GM23248 (cell line): ENCODE measurements around the gene MAPK8IP3. TPM values are rescaled to one million over a fixed set of nuclear protein-coding genes. Genes with fewer than 3 reads are reported as not detected.
"Not testable (repeated sequence)": the region's sequence is repeated elsewhere in the genome, so short reads cannot be mapped to it uniquely, and the experiment has no call there.

Experiments used
- DNase-seq: peaks from one replicate; pipeline ENCODE4 v3.0.0-alpha.2; 2015
- H2AFZ ChIP-seq: fragments of 200-600 bp; sonication (generic); 2 replicates; pipeline ENCODE4 v1.6.1; 2016; ENCODE audit warnings: antibody characterized with exemption
- H3F3A ChIP-seq: fragments of 200-600 bp; sonication (generic); 2 replicates; pipeline ENCODE4 v1.6.1; 2016; ENCODE audit warnings: mild to moderate bottlenecking, antibody characterized with exemption, mixed run types; ENCODE audit not compliant: insufficient read depth
- H3K27ac ChIP-seq: fragments of 200-600 bp; sonication (generic); 2 replicates; pipeline ENCODE4 v1.5.1; 2016; ENCODE audit warnings: mild to moderate bottlenecking
- H3K27me3 ChIP-seq: fragments of 200-600 bp; sonication (generic); replicated peaks from 2 replicates; pipeline ENCODE4 v1.6.1; 2016; ENCODE audit warnings: mild to moderate bottlenecking; ENCODE audit not compliant: insufficient read depth
- H3K36me3 ChIP-seq: fragments of 200-600 bp; sonication (generic); 2 replicates; pipeline ENCODE4 v1.6.1; 2016; ENCODE audit warnings: low read depth, mild to moderate bottlenecking
- H3K4me1 ChIP-seq: fragments of 200-600 bp; sonication (generic); 2 replicates; pipeline ENCODE4 v1.6.1; 2016; ENCODE audit warnings: mild to moderate bottlenecking; ENCODE audit not compliant: insufficient read depth
- H3K4me2 ChIP-seq: fragments of 200-600 bp; sonication (generic); one replicate; pipeline ENCODE4 v1.6.1; 2016; ENCODE audit warnings: mild to moderate bottlenecking; ENCODE audit not compliant: unreplicated experiment
- H3K4me3 ChIP-seq: fragments of 200-600 bp; sonication (generic); 2 replicates; pipeline ENCODE4 v1.5.1; 2016; ENCODE audit warnings: mild to moderate bottlenecking
- H3K79me2 ChIP-seq: fragments of 200-600 bp; sonication (generic); 2 replicates; pipeline ENCODE4 v1.6.1; 2016; ENCODE audit warnings: mild to moderate bottlenecking; ENCODE audit not compliant: insufficient read depth
- H3K9ac ChIP-seq: fragments of 200-600 bp; sonication (generic); 2 replicates; pipeline ENCODE4 v1.6.1; 2016; ENCODE audit warnings: mild to moderate bottlenecking
- H3K9me2 ChIP-seq: fragments of 200-600 bp; sonication (generic); 2 replicates; pipeline ENCODE4 v1.6.1; 2016; ENCODE audit warnings: mixed run types, mild to moderate bottlenecking, moderate library complexity; ENCODE audit not compliant: insufficient read depth
- H3K9me3 ChIP-seq: fragments of 200-600 bp; sonication (generic); one replicate; pipeline ENCODE4 v1.6.1; 2017; ENCODE audit warnings: low read depth
- H4K20me1 ChIP-seq: fragments of 200-600 bp; sonication (generic); 2 replicates; pipeline ENCODE4 v1.6.0; 2016; ENCODE audit not compliant: insufficient read depth
- EZH2 ChIP-seq: fragments of 200-600 bp; sonication (generic); IDR thresholded peaks from 2 replicates; pipeline ENCODE4 v1.6.1; 2018; ENCODE audit warnings: antibody characterized with exemption, mild to moderate bottlenecking; ENCODE audit not compliant: insufficient read depth, poor library complexity, severe bottlenecking
- EZH2phosphoT487 ChIP-seq: fragments of 200-600 bp; sonication (generic); IDR thresholded peaks from 2 replicates; pipeline ENCODE4 v1.6.1; 2018; ENCODE audit warnings: antibody characterized with exemption, moderate library complexity, mild to moderate bottlenecking, low read depth; ENCODE audit not compliant: insufficient read depth
- WGBS, 2 experiments: methylation state at CpG; one replicate each; pipeline ENCODE4 v1.1.6; 2015 to 2017; ENCODE audit warnings: low lambda C conversion rate in 2 of 2, low coverage in 1 of 2; ENCODE audit errors: missing lambda C conversion rate in 2 of 2; 5-methylcytosine and 5-hydroxymethylcytosine counted together
- in situ Hi-C: fragments of 300-500 bp; cut with MboI; formaldehyde crosslinking; loops from 2 replicates; pipeline ENCODE4 v1.15.0; 2020
- polyA plus RNA-seq: library from polyadenylated mRNA; unstranded; fragments of >200 nt; fragmentation: Nextera tagmentation; extraction: Ambion mirVana; gene quantifications from 2 replicates; pipeline ENCODE4 v1.2.1, GENCODE V29; 2016
- total RNA-seq: library from RNA; depleted of rRNA; stranded (reverse); fragments of >200 nt; shearing (Covaris generic); gene quantifications from 2 replicates; pipeline ENCODE4 v1.2.3, GENCODE V29; 2014

Gene MAPK8IP3
- total and polyA plus RNA-seq, 2 experiments from 2014 or later, result 10.0 to 28.3 TPM

DNA sequence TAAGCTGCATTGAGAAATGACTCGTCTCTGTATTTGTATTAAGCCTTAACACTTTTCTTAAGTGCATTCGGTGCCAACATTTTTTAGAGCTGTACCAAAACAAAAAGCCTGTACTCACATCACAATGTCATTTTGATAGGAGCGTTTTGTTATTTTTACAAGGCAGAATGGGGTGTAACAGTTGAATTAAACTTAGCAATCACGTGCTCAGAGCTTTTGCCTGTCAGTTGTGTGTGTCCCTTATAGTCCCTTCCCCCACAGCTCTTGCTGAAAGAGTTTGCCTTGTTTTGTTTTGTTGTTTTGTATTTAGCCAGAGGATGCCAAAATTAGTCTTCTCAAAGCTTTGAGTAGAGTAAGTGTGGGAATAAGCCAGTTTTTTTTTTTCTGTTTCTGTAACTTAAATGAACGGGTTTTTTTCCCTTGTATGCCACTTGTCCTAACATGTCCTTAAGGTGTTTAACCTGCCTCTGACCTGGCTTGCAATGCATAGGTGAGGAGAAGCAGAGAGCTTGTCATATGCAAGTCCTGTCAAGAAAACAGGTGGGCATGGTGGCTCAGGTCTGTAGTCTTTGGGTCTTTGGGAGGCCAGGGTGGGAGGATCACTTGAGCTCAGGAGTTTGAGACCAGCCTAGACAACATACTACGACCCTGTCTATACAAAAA is 4.6 kb upstream of the MAPK8IP3 start:
- Histone ChIP-seq H2AFZ (no peak overlapping the region), H3K4me1 (peaks cover 2% of the 10 kb centered on the region; the same call in 1 of the 2 replicates), H3K9me3 (no peaks in the 10 kb centered on the region), H3K27ac (no peak overlapping the region), H3K9ac (no peak overlapping the region), H3K36me3 (0 out of 2 replicates have a peak, but pooled peaks cover 3% of the 10 kb centered on the region), H4K20me1 (no peaks in the 10 kb centered on the region), H3F3A (peaks cover 26% of the 10 kb centered on the region), H3K9me2 (no peaks in the 10 kb centered on the region), H3K4me2 (no peak overlapping the region), H3K4me3 (no peak overlapping the region), H3K79me2 (peaks cover 3% of the 10 kb centered on the region; the same call in 1 of the 2 replicates), H3K27me3 (no peaks in the 10 kb centered on the region)
- WGBS, 2 experiments, result 83 to 86% methylated on average over 6 of the region's 6 CpGs
- TF ChIP-seq EZH2, result no peak
- TF ChIP-seq EZH2phosphoT487, result no peak
- in situ Hi-C loops, result no loop called here
- DNase-seq, result no peak

DNA sequence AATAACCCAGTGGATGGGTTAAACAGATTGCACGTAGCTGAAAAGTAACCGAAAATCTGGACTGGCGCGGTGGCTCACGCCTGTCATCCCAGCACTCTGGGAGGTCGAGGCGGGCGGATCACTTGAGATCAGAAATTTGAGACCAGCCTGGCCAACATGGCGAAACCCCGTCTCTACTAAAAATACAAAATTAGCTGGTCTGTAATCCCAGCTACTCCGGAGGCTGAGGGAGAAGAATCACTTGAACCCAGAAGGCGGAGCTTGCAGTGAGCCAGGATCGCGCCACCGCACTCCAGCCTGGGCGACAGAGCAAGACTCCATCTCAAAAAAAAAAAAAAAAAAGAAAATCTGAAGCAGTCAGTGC is 689 bp upstream of the MAPK8IP3 start:
- H3K36me3 ChIP-seq, H4K20me1 ChIP-seq, H3K9me3 ChIP-seq, in situ Hi-C loops, H3K9me2 ChIP-seq, H3K27me3 ChIP-seq: not testable (repeated sequence)
- peak; percentile 42 for DNase-seq
- H3K4me1 ChIP-seq, result peaks cover 26% of the 10 kb centered on the region
- H3K9ac ChIP-seq, result peak overlapping the region; percentile 95
- peaks cover 41% of the 10 kb centered on the region for H3K79me2 ChIP-seq
- H3K4me2 ChIP-seq, result peak overlapping the region; percentile 99
- H3K27ac ChIP-seq, result peak overlapping the region; percentile 86
- peak overlapping the region; percentile 76 for H2AFZ ChIP-seq
- peaks cover 33% of the 10 kb centered on the region for H3F3A ChIP-seq
- peak overlapping the region; percentile 97 for H3K4me3 ChIP-seq
- 1% methylated on average over 16 of the region's 16 CpGs for WGBS, 2 experiments

DNA sequence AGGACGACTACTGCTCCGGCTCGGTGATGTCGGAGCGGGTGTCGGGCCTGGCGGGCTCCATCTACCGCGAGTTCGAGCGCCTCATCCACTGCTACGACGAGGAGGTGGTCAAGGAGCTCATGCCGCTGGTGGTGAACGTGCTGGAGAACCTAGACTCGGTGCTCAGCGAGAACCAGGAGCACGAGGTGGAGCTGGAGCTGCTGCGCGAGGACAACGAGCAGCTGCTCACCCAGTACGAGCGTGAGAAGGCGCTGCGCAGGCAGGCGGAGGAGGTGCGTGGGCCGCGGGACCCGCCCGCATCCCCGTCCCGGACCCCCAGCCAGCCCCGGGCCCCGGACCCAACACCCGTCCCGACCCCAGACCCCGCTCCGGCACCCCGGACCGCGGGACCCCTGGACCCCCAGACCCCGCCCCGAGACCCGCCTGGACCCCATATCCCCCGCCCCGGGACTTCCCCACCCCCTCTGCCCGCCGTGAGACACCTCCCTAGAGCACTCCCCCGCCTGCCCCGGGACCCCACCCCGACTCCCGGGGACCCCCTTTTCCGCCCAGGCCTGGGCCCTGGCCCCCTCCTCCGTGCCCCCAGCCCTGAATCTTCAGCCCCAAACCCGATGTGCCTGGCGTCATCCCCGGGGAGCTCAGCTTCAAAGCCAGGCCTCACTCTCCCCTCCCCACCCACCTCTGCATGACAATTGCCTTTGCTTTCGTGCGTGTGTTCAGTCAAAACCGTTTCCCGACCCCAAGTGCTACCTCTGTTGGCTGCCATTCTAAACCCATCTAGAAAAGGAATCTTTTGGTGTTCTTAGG is 594 bp downstream of the MAPK8IP3 start:
- H3K9me3 ChIP-seq, result no peaks in the 10 kb centered on the region
- H3K36me3 ChIP-seq, result no peaks in the 10 kb centered on the region
- WGBS, 2 experiments, result 1 to 4% methylated on average over 24 to 42 of the region's 62 CpGs
- peak overlapping the region; percentile 99 for H3K4me2 ChIP-seq
- peaks cover 26% of the 10 kb centered on the region for H3K4me1 ChIP-seq
- H3K79me2 ChIP-seq, result peaks cover 54% of the 10 kb centered on the region
- peak overlapping the region; percentile 86 for H3K27ac ChIP-seq
- H3F3A ChIP-seq, result peaks cover 30% of the 10 kb centered on the region
- peaks cover 3% of the 10 kb centered on the region for H4K20me1 ChIP-seq
- peak; percentile 73 for DNase-seq
- in situ Hi-C loops, result no loop called here
- H3K27me3 ChIP-seq, result no peaks in the 10 kb centered on the region
- H3K9ac ChIP-seq, result peak overlapping the region; percentile 95
- H3K9me2 ChIP-seq, result no peaks in the 10 kb centered on the region
- H2AFZ ChIP-seq, result peak overlapping the region; percentile 76
- peak overlapping the region; percentile 97 for H3K4me3 ChIP-seq
- TF ChIP-seq EZH2 (no peak), EZH2phosphoT487 (no peak)

DNA sequence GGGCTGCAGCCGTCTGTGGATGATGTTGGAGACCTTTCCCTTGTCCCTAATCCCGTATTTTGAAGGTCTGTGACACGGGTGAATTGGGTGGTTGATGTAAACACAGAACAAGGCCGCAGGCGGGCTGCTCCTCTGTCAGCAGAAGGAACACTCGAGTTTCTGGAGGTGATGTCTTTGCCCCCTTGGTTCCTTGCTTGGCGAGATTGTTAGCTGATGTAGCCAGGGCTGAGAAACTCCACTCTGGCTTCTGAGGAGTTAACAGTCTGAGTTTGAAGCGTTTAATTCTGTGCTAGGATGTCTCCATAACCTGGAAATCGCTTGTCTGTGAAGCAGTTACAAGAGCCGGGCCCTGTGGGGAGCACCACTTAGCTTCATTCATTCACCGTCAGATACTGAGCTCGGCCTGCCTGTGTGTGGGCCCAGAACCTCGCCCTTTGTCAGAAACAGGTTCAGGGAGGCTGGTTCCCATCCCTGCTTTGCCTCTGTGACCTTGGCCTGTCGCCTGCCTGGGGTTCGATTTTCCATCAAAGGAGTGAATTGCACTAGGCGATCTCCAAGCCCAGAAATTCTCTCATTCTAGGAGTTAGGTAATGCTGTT is 1.3 kb downstream of the MAPK8IP3 start:
- H3K9me3 ChIP-seq, result no peaks in the 10 kb centered on the region
- peak overlapping the region; percentile 17; the same call in 1 of the 2 replicates for H2AFZ ChIP-seq
- H3K9ac ChIP-seq, result peak overlapping the region; percentile 95
- H3K27me3 ChIP-seq, result no peaks in the 10 kb centered on the region
- peaks cover 30% of the 10 kb centered on the region for H3F3A ChIP-seq
- in situ Hi-C loops, result no loop called here
- WGBS, 2 experiments, result 7 to 9% methylated on average over 16 of the region's 16 CpGs
- H3K27ac ChIP-seq, result peak overlapping the region; percentile 86
- peaks cover 3% of the 10 kb centered on the region for H4K20me1 ChIP-seq
- TF ChIP-seq EZH2 (no peak), EZH2phosphoT487 (no peak)
- H3K36me3 ChIP-seq, result no peaks in the 10 kb centered on the region
- DNase-seq, result peak; percentile 77
- H3K9me2 ChIP-seq, result no peaks in the 10 kb centered on the region
- peak overlapping the region; percentile 99 for H3K4me2 ChIP-seq
- H3K79me2 ChIP-seq, result peaks cover 61% of the 10 kb centered on the region
- peak overlapping the region; percentile 97 for H3K4me3 ChIP-seq
- peaks cover 26% of the 10 kb centered on the region for H3K4me1 ChIP-seq
